NCI-H1048 (cell line): ENCODE data around the gene SUFU.
"Not testable (repeated sequence)": the region's sequence is repeated elsewhere in the genome, so short reads cannot be mapped to it uniquely, and the experiment has no call there.

ENCODE experiments used
- DNase-seq: peaks from one replicate; lab custom pipeline; 2025; lab: John Stamatoyannopoulos, UW

SUFU gene

DNA sequence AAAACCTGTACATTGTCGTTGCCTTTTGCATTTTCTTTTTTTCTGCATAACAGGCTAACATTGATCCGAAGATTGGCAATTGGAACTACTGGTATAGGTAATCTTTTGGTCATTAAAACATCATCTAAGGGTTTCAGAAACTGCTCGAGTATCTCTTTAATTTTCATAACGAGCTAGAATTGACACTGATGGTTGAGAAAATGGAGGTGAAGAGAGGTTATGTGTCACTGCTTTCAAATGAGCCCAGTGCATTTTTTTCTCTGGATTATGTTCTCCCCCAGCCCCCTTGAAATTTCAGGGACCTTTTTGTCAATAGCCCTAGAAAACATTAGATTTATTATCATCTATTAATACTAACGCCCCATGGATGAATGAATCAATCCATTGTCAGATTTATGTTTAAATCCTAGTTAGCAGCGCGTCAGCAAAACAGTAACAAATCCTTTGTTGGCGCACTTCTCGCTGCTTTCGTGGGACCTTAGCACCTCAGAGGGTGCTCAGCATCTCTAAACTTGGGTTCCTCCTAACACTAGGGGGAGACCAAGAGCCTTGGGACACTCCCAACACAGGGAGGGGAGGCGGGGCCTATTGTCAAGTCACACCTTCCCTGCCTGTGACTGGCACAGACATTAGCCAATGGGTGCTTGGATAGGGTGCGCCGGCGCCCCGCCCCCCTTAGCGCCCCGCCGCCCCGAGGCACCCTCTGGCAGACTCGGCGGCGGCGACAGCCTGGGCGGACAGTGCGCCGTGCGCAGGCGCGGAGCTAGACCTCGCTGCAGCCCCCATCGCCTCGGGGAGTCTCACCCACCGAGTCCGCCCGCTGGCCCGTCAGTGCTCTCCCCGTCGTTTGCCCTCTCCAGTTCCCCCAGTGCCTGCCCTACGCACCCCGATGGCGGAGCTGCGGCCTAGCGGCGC is at the start of gene SUFU:
TSS of gene SUFU (plus strand) at position 709 of the 915 bp plus-strand sequence. CDS start at position 890, 181 bp downstream.
- peak; percentile 93 for DNase-seq

DNA sequence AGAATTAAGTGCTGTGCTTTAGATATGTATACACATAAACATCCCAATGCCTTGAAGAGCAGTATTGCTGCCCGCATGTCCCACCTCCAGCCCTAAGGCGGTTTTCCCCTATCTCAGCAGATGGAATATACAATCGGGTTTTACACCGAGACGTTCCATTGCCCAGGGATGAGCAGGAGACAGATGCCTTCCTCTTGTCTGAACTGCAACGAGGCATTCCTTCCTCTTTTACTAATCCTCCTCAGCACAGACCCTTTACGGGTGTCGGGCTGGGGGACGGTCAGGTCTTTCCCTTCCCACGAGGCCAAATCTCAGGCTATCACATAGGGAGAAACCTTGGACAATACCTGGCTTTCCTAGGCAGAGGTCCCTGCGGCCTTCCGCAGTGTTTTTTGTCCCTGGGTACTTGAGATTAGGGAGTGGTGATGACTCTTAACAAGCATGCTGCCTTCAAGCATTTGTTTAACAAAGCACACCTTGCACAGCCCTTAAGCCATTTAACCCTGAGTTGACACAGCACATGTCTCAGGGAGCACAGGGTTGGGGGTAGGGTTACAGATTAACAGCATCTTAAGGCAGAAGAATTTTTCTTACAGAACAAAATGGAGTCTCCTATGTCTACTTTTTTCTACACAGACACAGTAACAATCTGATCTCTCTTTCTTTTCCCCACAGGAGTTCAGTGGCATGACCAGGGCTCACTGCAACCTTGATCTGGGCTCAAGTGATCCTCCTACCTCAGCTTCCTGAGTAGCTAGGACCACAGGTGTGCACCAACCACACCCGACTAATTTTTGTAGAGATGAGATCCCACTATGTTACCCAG is 48.9 kb upstream of the SUFU start:
- DNase-seq, result not testable (repeated sequence)

DNA sequence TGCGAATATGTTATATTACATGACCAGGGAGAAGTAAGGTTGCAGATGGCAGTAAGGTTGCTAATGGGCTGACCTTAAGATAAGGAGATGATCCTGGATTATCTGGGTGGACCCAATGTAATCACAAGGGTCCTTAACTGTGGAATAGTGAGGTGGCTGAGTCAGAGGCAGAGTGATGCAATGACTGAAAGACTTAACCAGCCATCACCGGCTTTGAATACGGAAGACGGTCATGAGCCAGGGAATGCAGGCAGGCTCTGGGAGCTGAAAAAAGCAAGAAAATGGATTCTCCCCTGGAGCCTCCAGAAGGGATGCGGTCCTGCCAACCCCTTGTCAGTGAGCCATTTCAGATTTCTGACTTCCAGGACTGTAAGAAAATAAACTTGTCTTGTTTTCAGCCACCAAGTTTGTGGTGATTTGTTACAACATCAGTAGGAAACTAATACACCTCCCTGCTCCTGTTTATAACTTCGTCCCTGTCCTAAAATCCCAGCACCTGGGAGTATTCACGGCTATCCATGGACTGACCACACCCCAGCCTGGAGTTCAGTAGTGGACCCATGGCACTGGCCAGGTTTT is 47.8 kb upstream of the SUFU start:
- DNase-seq, result no peak

DNA sequence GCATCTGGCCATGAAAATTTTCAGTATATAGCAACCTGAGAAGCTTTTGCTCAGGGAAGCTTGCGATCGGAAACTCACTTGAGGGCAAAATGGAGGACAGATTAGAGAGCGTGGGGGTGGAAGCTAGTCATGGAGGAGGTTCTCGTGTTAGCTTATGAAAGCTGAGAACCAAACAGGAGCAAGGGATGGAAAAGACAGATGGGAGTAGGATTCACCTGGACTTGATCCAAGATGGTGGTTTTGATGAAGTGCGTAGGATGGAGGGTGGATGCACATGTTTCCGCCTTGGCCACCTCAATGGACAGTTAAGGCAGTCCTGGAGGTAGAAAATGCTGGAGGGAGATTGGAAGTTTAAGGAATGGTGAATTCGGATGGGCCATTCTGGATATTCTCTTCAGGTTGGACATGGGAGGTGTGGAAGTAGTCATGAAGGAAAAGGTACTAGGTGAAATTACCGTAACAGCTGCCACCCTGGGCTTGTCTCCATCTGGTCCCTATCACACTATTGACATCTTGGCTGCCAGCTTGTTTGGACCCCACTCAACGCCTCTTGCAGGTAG is 46.1 kb upstream of the SUFU start:
- DNase-seq, result no peak

DNA sequence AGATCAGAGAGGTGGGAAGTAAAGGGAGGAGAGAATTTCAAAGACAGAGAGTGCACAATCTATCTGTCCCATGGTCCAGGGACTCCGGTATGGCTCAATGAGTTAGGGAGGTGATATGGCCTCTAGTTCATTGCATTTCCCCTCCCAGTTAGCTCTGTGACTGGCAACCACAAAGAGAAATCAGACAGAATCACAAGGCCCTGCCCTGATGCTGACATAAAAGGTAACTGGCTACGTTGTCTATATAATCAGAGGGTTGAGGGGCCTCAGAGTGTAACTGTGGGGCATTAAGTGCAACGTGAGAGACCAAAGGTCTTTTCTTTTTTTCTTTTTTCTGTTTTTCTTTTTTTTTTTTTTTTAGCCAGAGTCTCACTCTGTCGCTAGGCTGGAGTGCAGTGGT is 45.1 kb upstream of the SUFU start:
- no peak for DNase-seq

DNA sequence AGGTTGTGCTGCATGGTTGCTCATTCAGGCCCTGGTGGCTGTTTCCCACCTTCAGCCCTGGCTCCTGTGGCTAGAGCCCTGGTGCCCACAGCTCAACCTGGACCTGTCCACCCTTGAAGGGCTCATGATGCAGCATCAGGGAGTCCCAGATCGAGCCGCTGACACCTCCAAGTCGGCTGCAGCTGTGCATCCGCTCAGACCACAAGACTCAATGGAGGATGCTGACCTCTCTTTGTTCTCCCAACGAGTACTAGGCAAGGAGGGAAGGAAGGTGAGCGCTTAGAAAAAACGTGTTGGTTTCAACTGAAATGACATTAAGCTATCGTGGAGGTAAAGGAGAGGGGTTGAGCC is 43.0 kb upstream of the SUFU start:
- DNase-seq, result no peak

DNA sequence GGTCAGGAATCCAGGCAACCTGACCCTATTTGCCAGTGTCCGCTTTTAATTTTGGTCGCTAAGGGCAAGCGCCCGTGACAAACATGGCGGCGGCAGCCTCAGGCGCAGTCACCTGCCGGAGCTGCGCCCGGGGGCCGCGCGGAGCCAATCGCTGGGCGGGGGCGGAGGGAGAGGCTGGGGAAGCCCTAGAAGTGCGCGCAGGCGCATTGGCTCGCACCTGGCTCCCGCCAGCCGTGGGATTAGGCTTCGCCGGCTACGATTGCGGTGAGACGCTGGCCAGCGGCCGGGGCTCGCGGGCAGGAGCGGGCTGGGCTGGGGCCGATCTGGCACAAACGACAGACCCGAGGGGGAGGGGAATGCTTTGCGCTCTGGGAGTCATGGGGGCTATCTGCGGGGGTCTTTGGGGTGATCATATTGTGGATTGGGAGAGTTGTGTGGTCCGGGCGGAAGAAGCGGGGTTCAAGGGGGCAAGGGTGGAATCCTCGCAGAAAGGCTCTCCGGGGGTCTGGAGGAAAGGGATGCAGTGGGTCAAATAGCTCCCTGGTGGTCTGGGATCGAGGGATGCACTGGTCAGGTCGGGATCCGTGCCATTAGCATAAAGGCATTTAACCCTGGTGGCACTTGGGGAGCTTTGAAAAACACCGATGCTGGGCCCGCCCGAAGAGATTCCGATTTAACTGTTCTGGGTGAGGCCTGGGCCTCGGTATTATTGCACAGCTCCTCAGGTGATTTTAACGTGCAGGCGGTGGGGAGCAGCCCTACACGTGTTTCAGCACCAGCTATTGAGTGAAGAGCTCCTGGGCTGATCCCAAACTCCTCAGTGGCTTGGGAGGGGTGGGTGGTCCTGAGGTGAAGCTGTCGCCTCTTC is 42.4 kb upstream of the SUFU start:
- peak; percentile 76 for DNase-seq

DNA sequence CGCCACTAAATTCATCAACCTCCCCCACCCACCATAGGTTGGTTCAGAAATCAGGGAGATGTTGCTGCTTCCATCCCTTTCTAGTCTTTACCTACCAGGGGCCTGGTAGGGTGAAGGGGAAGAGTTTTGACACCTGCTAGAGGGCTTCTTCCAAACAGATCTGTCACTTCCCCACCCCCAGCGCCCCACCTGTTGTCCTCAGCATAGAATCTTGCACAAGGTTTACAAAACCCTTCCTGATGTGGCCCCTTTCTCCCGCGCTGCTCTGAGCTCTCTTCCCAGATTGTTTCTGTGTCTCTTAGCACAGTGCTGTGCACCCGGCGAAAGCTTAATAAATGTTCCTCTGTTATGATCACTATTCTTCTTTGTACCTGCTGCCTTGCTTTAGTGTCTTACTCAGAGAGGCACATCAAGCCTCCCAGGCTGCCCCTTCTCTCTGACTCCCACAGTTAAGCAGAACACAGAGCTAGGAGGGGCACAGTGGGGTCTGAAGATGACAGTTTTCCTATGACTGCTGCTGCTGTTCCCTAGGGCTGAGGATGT is 41.2 kb upstream of the SUFU start:
- DNase-seq, result no peak

DNA sequence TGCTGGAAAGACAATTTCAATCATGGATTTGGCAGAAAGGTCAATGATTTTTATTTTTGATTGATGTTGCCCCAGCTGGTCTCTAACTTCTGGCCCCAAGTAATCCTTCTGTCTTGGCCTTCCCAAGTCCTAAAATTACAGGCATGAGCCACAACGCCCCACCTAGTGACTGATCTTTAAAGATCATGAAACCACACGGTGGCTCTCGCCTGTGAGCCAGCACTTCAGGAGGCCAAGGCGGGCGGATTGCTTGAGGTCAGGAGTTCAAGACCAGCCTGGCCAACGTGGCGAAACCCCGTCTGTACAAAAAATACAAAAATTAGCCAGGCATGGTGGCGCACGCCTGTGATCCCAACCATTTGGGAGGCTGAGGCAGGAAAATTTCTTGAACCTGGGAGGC is 39.8 kb upstream of the SUFU start:
- no peak for DNase-seq

DNA sequence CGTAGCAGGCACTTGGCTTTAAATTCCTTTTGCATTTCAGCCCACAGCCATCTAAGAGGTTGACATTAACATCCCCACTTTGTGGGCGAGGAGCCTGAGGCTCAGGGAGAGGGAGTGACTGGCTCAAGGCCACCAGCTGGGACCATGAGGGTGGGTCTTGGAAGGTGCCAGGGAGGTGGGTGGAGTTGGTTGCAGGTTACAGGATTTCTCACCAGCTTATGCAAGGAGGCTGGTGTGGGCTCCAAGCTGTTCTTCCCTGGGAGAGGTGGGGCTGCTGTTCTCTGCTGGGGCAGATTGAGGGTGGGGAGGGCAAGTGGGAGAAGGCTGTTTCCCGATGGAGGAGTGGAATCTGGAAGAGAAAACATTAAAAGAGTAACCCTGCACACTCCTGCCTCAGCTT is 38.3 kb upstream of the SUFU start:
- no peak for DNase-seq

DNA sequence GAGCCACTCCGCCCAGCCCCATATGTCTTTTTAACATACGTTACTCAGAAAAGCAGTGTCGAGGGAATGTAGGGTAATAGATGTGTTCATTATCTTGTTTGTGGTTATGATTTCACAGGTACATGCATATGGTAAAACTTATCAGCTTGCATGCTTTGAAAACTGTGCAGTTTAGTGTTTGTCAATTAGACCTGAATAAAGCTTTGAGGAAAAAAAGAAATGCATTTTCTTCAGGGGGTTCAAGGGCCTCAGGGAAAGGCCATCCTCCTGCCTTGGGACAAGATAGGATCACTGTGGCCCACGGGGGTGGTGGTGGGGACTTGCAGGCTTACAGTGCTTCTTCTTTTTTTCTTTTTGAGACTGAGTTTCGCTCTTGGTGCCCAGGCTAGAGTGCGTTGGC is 36.5 kb upstream of the SUFU start:
- DNase-seq, result no peak

DNA sequence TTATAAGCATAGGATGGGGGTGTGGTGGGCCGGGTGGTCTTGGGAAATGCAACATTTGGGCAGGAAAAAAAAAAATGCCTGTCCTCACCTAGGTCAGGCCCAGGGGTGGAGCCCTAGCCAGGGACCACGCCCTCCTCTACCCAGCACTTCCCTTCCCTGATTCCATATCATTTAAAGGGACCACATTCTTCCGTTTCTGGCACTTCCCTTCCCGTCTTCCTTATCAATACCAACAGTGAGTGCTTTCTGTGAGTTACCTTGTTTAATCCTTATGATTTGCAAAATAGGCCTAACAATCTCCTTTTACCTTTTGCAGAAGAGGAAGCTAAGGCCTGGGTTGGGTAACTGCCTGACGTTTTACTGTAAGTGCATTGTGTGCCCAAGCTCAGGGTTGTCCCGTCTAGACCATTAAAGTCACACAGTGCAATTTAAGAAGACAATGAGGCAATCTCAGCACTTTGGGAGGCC is 35.8 kb upstream of the SUFU start:
- no peak for DNase-seq

DNA sequence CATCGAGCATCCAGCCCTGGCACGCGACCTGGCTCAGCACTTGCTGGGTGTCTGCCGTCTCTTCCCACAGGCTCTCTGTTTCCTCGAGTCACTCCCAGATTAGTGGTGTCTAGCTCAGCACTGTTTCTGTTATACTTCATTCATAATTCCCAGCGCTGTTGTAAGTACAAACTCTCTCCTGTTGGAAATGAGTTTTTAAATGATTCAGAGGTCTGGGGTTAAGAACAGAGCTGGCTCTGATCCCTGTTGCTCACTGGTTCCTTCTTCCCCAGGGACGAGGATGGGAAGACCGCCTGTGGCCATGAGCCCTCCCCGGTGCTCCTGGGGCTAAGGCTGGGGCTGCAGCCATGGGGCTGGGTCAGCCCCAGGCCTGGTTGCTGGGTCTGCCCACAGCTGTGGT is 35.1 kb upstream of the SUFU start:
- DNase-seq, result no peak

DNA sequence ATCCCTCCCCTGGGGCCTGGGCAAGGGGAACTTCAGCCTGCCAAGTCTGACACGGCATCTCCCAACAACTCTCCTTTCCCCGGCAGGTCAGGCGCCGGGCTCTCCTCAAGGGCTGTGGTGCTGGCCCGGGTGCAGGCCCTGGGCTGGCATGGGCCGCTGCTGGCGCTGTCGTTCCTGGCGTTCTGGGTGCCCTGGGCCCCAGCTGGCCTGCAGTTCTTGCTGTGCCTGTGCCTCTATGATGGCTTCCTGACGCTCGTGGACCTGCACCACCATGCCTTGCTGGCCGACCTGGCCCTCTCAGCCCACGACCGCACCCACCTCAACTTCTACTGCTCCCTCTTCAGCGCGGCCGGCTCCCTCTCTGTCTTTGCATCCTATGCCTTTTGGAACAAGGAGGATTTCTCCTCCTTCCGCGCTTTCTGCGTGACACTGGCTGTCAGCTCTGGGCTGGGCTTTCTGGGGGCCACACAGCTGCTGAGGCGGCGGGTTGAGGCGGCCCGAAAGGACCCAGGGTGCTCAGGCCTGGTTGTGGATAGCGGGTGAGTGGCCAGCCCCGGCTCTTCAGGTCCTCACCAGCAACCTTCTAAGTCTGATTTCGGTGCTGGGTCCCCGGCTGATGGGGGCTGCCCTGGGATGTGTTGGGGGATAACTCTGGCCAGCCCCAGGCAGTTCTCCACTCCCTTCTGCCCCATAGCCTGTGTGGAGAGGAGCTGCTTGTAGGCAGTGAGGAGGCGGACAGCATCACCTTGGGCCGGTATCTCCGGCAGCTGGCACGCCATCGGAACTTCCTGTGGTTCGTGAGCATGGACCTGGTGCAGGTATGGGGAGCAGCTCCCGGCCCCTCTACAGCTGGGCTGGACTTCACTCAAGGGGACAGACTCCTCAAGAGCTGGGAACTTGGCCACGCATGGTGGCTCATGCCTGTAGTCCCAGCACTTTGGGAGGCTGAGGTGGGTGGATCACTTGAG is 32.9 kb upstream of the SUFU start:
- DNase-seq, result no peak

DNA sequence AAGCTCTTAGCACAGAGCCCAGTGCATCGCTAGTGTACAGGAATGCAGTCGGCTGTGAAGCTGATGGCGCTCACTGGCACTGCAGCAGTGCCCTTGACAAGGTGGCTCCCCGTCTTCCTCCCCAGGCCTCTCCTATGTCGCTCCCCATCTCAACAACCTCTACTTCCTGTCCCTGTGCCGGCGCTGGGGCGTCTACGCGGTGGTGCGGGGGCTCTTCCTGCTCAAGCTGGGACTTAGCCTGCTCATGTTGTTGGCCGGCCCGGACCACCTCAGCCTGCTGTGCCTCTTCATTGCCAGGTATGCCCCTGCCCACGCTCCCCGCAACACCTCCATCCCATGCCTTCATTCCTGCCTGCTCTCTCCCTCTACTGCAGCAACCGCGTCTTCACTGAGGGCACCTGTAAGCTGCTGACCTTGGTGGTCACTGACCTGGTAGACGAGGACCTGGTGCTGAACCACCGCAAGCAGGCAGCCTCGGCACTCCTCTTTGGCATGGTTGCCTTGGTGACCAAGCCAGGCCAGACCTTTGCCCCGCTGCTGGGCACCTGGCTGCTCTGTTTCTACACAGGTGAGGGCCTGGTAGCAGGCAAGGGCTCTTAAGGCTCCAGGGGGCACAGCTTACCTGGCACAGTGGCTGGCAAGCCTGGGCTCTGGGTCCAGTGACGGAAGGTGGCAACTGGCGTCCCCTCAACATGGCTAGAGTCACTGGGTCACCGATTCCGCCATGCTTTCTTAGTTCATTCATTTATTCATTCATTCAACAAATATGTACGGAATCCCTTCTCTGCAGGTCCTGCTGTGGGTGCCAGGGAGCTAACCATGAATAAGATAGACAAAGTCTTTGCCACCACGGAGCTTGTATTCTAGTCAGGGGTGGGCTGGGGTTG is 30.1 kb upstream of the SUFU start:
- DNase-seq, result no peak

DNA sequence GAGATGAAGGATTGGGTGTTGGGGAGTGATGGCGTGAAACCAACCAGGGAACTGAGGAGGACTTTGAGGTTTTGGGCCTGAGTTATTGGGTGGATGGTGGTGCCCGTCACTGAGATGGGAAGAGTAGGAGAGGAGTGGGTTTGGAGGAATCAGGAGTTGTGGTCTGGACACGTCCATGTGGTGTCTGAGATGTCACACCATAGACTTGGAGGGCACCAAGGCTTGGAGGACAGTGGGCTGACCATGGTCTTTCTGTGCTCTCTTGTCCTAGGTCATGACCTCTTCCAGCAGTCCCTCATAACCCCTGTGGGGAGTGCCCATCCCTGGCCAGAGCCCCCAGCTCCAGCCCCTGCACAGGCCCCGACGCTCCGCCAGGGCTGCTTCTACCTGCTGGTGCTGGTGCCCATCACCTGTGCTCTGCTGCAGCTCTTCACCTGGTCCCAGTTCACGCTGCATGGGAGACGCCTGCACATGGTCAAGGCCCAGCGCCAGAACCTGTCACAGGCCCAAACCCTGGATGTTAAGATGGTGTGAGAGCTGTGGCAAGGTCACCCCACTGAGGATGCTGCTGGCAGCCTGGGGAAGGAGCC is 28.2 kb upstream of the SUFU start:
- DNase-seq, result no peak

DNA sequence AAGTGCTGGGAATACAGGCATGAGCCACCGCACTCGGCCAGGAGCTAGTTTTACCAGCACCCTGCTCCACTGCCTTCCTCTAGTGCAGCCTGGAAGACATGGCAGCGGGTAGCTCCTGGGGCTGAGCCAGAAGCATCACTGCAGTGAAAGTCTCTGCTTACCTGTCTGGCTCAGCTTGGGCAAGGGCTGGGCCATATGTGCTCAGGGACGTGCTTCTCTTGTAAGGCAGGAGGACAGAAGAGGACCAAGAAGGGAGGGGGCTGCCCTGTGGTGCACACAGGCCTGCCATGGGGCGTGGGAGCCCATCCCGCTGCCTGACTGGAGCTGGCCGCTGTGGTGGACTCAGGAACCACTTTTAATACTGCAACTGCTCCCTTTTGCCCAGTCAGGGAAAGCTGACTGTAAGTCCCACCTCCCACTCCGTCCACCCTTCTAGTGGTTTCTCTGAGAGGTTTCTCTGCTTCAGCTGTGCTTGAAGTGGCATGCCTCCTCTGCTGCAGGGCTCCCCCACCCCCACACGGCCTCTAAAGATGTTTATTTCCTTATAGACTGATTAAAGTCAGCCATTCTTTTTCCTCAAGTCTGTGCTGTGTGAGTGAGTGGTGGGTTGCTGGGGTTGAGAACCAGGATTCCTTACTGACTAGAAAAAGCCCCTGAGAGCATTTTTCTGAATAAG is 27.2 kb upstream of the SUFU start:
- no peak for DNase-seq

DNA sequence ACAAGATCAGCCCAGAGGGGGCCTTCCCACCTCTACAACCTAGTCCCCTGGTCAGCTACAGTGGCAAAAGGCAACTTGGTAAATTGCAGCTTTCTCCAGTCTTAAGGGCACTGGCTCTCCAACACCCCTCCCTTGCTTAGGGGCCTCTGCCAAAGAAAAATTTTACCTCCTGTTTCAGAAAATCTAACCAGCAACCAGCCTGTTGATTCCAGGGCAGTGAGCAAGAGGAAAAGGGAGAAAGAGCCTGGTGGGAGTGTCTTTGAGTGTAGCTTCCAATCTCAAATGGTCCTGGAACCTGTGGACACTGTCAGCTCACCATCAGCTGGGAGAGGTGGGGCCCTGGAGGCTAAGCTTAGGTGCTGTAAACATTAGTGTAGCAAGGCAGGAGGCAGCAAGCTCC is 24.1 kb upstream of the SUFU start:
- no peak for DNase-seq
